Stimulated activated CD4-positive, alpha-beta T cell treated with anti-CD3 and anti-CD28 coated beads, Interleukin-1b, Interleukin-23, amount 100 ng/mL, for 1 hour (primary cell): ENCODE measurements around the gene LINC01488.

Experiments
- DNase-seq, 2 donors: peaks; one replicate each; pipeline ENCODE4 v3.0.0-alpha.2; 2020; ENCODE audit warnings: low read depth in 2 of 2

Gene LINC01488

GRCh38 chr11:69463995-69464960 lies 17.2 kb upstream of the LINC01488 start:
- no peak for DNase-seq

GRCh38 chr11:69465236-69466000 lies 16.0 kb upstream of the LINC01488 start:
- no peak for DNase-seq

DNA sequence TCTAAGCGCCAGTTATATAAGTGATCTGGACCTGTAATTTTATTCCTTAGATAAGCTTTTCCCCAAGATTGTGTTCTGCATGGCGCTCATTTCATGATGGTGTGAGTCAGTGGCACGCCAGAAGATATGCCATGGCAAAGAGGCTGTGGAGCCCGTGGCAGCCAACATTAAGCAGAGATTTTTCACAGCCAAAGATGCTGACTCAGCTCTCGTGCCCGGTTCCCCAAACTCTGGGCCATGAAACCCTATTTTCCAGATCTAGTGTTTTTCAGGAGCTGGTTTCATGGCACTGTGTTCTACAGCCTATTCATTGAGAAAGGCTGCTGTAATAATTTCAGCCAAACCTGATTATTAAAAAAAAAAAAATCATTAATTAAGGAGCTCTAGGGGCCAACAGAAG lies 15.4 kb upstream of the LINC01488 start:
- DNase-seq = no peak

DNA sequence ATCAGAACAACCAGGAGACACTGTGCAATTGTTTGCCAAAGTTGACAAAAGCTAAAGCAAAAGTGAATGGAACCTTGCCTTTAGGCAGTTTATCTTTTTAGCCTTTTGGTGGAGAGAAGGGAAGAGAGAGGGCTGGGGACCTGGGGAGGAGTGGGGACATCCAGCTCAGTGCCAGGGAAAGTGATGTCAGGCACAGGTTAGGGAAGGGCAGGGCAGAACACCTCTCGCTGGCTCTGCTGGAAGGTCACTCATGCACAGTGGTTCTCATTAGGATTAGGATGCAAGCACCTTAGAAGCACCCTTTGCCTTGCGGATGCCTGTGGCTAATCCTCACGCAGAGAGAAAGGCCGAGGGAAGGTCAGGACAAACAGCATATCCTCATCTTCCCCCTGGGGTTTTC lies 14.3 kb upstream of the LINC01488 start:
- no peak for DNase-seq

GRCh38 chr11:69467646-69468045 lies 13.8 kb upstream of the LINC01488 start:
- DNase-seq = no peak

- no peak for DNase-seq
Measured at GRCh38 chr11:69468221-69468620, 13.2 kb upstream of the LINC01488 start.

- no peak for DNase-seq
Measured at GRCh38 chr11:69468911-69469885, 12.3 kb upstream of the LINC01488 start.

DNA sequence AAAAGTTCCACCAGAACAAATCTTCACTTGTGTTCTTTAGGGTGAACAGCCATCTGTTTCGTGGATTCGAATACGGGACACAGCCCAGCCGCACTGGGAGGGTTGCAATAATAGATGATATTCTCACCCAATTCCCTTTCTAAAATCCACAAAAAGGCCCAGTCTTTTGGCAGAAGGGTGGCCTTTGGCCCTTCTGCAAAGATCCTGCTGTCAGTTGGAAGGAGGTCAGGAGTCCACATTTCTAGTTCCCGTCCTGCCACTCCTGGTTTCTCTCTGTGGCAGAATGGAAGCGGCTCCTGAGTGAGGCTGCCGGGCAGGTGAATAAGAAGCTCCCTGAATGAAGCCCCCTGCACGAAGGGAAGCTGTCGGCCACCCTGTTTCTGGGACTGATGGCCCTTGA lies 11.2 kb upstream of the LINC01488 start:
- no peak for DNase-seq

- no peak for DNase-seq
Measured at GRCh38 chr11:69470793-69471728, 10.4 kb upstream of the LINC01488 start.

DNA sequence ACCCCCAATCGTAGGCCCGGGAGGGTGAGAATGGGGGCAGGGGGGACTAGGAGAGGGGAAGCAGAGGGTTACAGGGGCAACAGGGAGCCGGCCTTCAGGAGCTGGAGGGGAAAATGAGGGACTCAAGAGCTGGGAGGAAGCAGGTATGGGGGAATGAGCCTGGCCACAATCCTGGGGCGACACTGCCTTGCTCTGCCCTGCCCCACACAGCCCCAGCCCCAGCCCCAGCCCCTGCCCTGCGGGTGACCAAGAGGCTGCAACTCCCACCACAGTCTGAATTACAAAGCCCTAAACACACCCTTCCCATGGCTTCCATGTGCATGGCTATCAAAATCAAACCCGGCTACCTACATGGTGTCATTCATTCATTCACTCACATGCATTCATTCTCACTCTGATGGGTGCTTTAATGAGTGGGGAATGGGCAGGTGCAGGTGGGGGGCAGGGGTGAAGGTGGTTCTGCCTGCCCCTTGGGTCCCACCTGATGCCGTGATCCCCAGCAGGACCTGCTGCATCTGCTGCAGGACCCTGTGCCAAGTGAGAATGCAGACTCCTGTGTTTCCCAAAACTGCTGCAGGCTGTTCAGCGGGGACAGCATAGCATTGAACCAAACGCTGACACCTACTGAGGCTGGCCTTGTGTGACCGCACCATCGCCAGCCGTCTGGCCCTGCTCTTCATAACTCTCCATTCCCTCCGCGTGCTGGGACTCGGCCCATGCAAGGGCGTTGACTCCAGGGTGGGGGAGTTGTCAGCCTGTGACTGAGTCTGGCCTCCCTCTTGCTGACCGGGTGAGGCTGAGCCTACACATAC lies 9.5 kb upstream of the LINC01488 start:
- no peak for DNase-seq

DNA sequence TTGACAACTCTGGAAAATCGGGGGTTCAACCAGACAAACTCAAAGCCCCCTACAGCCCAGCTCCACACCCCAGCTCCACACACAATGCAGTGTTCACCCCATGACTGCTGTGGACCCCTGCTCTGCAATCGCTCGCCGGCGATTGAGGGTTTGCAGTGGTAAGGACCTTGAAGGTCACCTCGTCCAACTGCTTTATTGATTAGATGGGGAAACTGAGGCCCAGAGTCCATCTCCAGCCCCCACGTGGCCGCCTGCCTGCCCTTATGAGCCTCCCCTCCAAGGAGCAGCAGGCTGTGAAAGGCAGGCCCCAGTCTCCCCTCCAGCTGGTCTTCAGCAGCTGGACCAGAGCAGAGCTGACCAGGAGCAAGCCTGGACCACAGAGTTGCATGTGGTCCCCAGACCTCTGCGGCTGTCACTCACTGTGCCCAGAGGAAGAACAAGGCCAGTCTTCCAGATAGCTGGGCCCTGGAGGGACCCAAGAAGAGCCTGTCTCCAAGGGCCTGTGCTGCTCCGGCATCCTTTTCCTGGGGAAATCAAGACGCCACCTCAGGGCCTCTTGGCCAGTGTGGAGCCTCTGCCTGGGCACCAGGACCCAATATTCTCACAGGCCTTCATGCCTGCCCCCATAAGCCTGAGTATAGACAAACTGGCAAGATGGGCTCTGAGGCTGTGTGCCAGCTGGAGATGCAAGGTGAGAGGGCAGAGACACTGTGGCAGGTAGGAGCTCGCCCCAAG lies 8.8 kb upstream of the LINC01488 start:
- no peak for DNase-seq

DNA sequence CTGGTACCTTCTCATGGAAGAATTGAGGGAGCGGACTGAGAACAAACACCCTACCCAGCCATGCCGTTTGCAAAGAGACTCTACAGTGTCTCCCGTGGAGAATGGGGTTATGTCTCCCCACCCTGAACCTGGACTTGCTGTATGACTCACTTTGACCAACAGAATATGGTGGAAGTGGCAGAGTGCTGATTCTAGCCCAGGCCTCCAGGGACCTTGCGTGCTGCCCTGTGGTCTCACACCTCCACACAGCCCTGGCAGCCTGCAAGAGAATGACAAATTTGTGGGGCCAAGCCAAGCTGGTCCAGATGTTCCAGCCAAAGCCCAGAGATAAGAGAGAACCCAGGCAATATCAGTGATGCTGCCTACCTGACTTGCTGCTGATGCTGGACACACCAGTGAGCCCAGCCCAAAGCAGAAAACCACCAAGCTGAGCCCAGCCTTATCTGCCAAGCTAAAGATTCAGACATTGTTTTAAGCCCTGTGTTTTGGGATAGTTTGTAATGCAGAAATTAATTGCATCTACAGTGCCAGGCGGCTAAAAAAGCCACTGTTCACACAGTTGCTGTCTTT lies 8.1 kb upstream of the LINC01488 start:
- DNase-seq = no peak

GRCh38 chr11:69474736-69475135 lies 6.7 kb upstream of the LINC01488 start:
- no peak for DNase-seq

GRCh38 chr11:69475141-69475865 lies 6.2 kb upstream of the LINC01488 start:
- DNase-seq = no peak

DNA sequence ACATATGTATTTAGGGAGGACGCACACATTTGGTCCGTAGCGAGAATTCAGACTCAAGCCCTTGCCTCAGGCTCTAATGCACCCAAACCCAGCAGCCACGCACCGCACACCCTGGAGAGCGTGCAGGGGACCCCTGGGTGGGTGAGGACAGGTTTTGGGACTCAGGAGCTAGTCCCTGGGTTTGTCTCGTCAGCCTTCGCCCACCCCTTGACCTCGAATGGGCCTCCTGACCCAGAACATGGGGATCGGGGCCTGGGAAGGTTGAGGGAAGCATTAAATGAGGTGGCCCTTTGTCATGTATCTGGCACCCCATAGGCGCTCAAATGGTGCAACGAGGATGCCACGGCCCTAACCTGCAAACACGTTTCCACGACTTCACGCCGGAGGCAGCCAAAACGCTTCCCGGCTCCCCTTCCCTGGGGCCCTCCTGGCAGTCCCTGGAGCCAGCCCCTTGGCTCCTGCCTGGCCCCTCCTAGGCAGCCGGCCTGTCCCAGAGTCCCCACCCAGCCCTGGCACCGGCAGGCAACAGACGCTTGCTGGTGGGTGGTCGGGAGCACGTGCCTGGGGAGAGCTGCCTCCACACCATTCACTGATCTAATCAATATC lies 5.5 kb upstream of the LINC01488 start:
- DNase-seq = no peak

DNA sequence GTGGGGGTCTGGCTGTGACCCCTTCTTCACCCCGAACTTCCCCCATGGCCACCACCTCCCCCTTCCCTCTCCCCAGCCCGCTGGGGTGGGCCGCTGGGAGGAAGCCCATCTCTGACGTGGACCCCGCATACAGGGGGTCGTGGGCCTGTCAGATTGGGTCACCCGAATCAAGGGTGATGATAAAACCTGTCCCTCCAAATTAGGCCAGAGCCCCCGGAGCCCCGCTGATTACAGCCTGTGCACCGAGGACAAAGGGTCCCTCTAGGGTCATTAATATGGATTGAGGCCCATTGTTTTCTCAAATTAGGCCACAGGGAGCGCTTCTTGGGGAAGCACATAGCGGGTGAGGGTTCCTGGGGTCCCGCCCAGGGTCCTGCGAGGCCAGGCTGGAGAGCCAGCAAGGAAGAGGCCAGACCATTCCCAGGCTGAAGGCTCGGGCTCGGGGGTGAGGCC lies 4.9 kb upstream of the LINC01488 start:
- DNase-seq = no peak

GRCh38 chr11:69477086-69477485 lies 4.4 kb upstream of the LINC01488 start:
- no peak for DNase-seq
